ENCODE data around the gene AOPEP. TPM values are rescaled to one million over a fixed set of nuclear protein-coding genes. Genes with fewer than 3 reads are reported as not detected.

AOPEP gene
- total and polyA plus RNA-seq, 9 of the 15 experiments (the other 6 are each of a cell fraction or from before 2014, with no cell fraction given) = 4.5 to 19.3 (median 13.5) TPM

DNA sequence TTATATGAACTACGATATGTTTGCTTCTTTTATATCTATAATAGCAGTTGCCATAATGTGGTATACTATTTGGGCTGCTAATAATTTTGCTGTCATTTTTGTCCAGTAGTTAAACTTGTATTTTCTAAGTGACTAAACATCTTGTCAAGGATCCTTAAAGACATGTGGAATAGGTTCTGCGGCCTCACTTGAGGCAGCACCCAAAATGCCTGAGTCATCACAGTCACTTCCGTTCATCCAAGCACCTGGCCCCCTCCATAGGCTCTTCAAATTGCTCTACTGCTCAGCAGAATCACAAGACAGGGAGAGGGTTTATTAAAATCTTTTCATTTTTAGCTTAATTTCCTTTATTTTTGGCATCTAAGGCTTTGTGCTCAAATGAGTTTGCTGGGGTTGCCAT, 259.1 kb downstream of the AOPEP start (continued):
- TF ChIP-seq, protein P1, sequence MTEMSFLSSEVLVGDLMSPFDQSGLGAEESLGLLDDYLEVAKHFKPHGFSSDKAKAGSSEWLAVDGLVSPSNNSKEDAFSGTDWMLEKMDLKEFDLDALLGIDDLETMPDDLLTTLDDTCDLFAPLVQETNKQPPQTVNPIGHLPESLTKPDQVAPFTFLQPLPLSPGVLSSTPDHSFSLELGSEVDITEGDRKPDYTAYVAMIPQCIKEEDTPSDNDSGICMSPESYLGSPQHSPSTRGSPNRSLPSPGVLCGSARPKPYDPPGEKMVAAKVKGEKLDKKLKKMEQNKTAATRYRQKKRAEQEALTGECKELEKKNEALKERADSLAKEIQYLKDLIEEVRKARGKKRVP (CRISPR knock-in tag; IDR thresholded peaks at IDR 0.05) = no peak
- TF ChIP-seq SLC30A9 (CRISPR knock-in tag; IDR thresholded peaks at IDR 0.05) = no peak
- TF ChIP-seq ATF7 (IDR thresholded peaks at IDR 0.05) = no peak
- no peak for TF ChIP-seq FOXA3 (CRISPR knock-in tag; conservative IDR thresholded peaks at IDR 0.05 in 1 of 2, IDR thresholded peaks at IDR 0.05 in 1 of 2)
- TF ChIP-seq, protein P2, sequence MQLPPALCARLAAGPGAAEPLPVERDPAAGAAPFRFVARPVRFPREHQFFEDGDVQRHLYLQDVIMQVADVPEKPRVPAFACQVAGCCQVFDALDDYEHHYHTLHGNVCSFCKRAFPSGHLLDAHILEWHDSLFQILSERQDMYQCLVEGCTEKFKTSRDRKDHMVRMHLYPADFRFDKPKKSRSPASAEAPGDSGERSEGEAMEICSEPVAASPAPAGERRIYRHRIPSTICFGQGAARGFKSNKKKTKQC (CRISPR knock-in tag; IDR thresholded peaks at IDR 0.05) = no peak
- TF ChIP-seq L3MBTL2 (IDR thresholded peaks at IDR 0.05) = peak; percentile 81
- TF ChIP-seq, protein P3, sequence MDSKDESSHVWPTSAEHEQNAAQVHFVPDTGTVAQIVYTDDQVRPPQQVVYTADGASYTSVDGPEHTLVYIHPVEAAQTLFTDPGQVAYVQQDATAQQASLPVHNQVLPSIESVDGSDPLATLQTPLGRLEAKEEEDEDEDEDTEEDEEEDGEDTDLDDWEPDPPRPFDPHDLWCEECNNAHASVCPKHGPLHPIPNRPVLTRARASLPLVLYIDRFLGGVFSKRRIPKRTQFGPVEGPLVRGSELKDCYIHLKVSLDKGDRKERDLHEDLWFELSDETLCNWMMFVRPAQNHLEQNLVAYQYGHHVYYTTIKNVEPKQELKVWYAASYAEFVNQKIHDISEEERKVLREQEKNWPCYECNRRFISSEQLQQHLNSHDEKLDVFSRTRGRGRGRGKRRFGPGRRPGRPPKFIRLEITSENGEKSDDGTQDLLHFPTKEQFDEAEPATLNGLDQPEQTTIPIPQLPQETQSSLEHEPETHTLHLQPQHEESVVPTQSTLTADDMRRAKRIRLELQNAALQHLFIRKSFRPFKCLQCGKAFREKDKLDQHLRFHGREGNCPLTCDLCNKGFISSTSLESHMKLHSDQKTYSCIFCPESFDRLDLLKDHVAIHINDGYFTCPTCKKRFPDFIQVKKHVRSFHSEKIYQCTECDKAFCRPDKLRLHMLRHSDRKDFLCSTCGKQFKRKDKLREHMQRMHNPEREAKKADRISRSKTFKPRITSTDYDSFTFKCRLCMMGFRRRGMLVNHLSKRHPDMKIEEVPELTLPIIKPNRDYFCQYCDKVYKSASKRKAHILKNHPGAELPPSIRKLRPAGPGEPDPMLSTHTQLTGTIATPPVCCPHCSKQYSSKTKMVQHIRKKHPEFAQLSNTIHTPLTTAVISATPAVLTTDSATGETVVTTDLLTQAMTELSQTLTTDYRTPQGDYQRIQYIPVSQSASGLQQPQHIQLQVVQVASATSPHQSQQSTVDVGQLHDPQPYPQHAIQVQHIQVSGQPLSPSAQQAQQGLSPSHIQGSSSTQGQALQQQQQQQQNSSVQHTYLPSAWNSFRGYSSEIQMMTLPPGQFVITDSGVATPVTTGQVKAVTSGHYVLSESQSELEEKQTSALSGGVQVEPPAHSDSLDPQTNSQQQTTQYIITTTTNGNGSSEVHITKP (IDR thresholded peaks at IDR 0.05; ENCODE audit: partially characterized antibody) = no peak
- TF ChIP-seq MAZ (CRISPR knock-in tag; conservative IDR thresholded peaks at IDR 0.05 in 1 of 2, IDR thresholded peaks at IDR 0.05 in 1 of 2) = peak in 1 of 2 experiments; percentile 46; a peak in 1 of 4 replicates
- no peak for TF ChIP-seq TCF7L2 (IDR thresholded peaks at IDR 0.05; ENCODE audit: low read depth, low read length)
- TF ChIP-seq, protein P4, sequence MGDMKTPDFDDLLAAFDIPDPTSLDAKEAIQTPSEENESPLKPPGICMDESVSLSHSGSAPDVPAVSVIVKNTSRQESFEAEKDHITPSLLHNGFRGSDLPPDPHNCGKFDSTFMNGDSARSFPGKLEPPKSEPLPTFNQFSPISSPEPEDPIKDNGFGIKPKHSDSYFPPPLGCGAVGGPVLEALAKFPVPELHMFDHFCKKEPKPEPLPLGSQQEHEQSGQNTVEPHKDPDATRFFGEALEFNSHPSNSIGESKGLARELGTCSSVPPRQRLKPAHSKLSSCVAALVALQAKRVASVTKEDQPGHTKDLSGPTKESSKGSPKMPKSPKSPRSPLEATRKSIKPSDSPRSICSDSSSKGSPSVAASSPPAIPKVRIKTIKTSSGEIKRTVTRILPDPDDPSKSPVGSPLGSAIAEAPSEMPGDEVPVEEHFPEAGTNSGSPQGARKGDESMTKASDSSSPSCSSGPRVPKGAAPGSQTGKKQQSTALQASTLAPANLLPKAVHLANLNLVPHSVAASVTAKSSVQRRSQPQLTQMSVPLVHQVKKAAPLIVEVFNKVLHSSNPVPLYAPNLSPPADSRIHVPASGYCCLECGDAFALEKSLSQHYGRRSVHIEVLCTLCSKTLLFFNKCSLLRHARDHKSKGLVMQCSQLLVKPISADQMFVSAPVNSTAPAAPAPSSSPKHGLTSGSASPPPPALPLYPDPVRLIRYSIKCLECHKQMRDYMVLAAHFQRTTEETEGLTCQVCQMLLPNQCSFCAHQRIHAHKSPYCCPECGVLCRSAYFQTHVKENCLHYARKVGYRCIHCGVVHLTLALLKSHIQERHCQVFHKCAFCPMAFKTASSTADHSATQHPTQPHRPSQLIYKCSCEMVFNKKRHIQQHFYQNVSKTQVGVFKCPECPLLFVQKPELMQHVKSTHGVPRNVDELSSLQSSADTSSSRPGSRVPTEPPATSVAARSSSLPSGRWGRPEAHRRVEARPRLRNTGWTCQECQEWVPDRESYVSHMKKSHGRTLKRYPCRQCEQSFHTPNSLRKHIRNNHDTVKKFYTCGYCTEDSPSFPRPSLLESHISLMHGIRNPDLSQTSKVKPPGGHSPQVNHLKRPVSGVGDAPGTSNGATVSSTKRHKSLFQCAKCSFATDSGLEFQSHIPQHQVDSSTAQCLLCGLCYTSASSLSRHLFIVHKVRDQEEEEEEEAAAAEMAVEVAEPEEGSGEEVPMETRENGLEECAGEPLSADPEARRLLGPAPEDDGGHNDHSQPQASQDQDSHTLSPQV (IDR thresholded peaks at IDR 0.05) = peak; percentile 81
- no peak for TF ChIP-seq ZNF586 (CRISPR knock-in tag; conservative IDR thresholded peaks at IDR 0.05)
- TF ChIP-seq, protein P5, sequence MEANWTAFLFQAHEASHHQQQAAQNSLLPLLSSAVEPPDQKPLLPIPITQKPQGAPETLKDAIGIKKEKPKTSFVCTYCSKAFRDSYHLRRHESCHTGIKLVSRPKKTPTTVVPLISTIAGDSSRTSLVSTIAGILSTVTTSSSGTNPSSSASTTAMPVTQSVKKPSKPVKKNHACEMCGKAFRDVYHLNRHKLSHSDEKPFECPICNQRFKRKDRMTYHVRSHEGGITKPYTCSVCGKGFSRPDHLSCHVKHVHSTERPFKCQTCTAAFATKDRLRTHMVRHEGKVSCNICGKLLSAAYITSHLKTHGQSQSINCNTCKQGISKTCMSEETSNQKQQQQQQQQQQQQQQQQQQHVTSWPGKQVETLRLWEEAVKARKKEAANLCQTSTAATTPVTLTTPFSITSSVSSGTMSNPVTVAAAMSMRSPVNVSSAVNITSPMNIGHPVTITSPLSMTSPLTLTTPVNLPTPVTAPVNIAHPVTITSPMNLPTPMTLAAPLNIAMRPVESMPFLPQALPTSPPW (CRISPR knock-in tag; IDR thresholded peaks at IDR 0.05) = no peak
- TF ChIP-seq PHB2 (IDR thresholded peaks at IDR 0.05; ENCODE audit: low read depth) = no peak
- peak; percentile 58 for TF ChIP-seq BACH1 (tag; IDR thresholded peaks at IDR 0.05)
- TF ChIP-seq FOXJ2 (tag; IDR thresholded peaks at IDR 0.05) = no peak
- TF ChIP-seq ZNF197 (CRISPR knock-in tag; IDR thresholded peaks at IDR 0.05; ENCODE audit: low read depth) = no peak
- TF ChIP-seq RBBP5 (IDR thresholded peaks at IDR 0.05; ENCODE audit: borderline replicate concordance, insufficient read depth, low read length, poor library complexity, severe bottlenecking) = no peak

All from K562 (cell line).